COLO668 (cell line): ENCODE measurements around the gene NECAB2.

Experiments
- DNase-seq: peaks from one replicate; lab custom pipeline; 2025; ENCODE audit not compliant: unreplicated experiment; lab: John Stamatoyannopoulos, UW

Gene NECAB2

DNA sequence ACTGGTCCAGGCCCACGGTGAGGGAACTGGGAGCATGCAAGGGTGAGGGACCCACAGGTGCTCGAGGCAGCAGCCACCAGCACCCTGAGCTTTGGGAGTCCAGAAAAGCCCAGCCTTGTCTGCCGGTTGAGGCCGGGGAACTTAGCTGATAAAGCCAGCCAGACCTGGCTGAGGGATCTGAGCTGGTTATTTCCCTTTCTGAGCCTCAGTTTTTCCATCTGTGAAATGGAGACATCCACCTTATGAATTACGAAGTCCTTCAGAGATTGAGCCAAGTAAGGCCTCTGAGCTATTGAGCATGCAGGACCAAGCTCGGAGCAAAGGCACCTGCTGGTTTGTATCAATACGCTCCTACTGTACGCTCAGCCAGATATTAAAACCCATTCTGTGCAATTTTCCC, 13.8 kb downstream of the NECAB2 start:
- no peak for DNase-seq

DNA sequence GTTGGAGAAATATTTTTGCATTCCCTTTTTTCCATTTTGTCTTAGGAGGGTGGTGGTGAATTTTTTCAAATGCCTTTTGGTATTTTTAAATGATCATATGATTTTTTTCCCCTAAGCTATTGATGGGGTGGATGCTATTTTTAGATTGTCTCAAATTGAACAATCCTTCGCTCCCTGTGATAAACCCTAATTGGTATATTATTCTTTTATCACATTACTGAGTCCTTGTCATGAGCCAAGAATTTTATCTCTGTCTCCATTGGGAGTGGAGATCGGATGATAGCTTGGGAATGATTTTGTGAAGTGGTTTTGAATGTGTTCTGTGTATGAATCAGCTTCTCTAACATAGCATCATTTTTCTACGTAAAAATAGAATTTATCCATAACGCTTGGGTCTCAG, 15.4 kb downstream of the NECAB2 start:
- DNase-seq = no peak

DNA sequence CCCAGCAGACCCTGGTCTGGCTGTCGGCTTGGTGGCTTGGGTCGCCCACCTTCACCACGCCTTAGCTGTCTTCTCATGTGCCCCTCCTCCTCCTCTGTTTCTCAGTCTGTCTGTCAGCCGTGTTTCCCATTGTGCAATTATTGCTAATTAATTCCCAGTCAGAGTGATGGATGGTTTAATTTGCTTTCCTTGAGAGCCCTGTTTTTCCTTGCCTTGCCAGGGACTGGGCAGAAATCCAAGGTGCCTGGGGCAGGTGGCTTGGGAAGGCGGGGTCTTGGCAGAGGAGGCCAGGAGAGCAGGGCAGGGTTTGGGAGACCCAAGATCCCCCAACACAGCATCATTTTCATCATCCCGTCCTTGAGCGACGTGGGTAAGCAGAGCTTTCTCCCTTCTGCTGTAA, 21.3 kb downstream of the NECAB2 start:
- DNase-seq = no peak

DNA sequence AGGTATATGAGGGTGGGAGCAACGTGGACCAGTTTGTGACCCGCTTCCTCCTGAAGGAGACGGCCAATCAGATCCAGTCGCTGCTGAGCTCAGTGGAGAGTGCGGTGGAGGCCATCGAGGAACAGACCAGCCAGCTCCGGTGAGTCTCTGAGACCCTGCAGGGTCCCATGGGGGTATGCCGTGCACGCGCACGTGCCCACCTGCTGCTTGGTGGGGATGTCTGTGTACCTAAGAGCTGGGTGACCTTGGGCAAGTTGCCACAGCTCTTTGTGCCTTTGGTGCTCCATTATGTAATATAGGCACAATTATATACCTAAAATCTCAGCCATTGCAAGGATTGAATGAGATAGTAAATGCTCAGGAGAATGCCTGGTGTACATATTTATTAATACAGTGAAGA, 22.4 kb downstream of the NECAB2 start:
- DNase-seq = no peak

DNA sequence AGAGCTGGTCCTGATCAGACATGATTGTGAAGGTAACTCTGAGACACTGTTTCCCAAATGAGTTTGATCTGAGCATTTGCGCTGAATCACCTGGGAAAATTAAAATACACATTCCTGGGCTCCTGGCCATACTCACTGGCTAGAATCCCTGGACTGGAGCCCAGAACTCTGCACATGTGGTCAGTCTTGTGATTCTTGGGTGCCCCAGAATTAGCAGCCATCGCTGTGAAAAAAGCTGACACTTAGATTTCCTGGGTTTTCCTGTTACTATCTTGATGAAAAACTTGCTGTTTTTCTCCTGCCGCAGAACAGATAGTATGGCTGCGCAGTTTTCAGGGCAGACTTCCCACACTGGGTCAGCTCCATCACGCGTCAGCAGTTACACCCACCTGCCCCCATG, 24.6 kb downstream of the NECAB2 start:
- no peak for DNase-seq

DNA sequence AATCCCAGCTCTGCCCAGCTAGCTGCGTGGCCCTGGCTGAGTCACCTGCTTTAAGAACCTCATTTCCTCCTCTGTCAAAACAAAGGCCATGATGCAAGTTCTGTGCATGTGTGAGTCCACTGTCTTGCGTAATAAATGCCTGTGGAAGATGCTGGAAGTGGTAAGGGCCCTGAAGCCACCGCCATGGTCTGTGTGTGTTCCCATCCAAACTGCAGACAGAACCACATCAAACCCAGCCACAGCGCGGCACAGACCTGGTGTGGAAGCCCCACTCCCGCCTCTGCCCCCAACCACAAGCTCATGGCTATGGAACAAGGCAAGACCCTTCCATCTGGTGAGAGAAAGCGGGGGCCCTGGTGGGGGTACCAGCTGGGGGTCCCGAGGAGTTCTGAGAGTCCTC, 26.0 kb downstream of the NECAB2 start:
- no peak for DNase-seq

DNA sequence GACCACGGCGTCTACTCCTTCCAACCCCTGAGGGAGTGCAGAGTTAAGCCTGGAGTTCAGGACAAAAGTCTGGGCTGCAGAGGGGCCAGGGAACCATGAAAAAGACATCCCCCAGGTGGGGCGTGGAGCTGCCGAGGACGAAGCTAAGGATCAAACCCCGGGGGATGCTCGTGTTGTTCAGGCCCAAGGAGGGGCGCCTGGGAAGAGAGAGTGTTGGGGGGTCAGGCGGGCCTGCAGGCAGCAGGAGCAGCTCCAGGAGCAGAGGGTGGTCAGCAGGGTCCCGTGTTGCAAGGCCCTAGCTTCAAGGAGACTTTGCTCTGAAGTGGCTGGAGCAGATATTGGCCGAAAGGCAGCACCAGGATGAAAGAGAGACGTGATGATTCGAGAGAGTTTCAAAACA, 26.7 kb downstream of the NECAB2 start:
- DNase-seq = no peak

DNA sequence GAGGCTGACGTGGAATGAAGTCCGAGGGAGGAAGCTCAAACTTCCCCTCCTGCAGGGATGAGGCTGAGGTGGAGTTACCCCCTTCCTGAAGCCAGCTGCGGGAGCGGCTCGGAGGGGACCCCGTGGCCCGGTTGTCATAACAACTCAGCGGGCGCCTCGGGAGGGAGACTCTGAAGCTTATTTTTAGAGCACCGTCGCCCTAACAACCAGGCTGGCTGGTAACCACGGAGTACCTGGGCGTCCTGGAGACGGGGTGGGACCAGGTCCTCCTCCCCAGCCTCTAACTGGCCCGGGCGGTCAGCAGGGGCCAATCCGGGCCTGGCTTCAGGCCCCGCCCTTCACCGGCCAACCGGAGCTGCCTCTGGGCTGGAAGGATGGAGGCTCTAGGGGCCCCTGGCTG, 27.7 kb downstream of the NECAB2 start:
- DNase-seq = peak; percentile 48

DNA sequence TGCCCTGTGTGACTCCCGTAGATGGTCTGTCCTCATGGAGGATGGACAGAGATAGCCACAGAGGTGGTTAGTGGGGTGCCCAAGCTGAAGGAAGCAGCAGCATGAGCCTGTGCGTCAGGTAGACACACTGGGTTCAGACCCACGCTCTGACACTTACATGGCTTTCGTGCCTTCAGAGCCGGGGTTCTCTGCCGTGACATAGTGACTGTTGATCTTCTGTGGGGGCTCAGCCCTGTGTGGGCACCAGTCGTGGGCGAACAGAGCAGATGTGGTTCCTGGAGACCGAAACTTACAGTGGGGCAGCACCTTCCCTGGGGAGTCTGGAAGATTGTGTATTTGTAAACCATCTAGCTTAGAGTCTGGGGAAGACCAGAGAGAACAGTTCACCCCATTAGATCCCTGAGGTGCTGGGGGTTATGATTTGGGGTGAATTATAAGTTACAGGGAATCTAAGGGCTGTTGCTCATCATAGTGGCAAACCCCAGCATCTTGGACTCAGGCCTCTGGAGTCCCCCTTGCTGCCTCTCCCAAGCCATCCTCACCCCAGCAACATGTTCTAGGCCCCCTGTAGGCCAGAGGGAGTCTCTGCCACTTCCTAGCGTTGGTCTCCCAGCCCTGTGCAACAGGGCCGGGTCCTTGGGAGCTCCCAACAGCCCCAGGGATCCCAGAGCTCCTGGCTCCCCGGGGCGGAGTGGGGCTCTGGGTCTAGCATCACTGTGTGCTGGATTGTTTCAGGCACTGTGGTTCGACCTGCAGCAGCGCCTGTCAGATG, 28.6 kb downstream of the NECAB2 start:
- DNase-seq = no peak

DNA sequence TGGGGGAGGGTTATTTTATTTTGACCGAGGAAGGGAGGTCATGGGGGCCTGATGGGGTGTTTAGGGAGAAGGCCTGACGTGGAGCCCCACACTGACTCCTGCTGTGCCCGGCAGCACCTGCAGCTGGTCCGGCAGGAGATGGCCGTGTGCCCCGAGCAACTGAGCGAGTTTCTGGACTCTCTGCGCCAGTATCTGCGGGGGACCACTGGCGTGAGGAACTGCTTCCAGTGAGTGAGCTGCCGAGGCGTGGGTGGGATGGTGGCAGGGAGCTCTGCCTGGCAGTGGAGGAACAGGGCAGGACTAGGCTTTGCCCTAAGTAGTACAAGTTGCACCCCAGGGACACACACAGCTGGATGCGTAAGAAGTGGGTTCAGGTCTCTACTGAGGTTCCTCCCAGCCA, 30.0 kb downstream of the NECAB2 start:
- no peak for DNase-seq

DNA sequence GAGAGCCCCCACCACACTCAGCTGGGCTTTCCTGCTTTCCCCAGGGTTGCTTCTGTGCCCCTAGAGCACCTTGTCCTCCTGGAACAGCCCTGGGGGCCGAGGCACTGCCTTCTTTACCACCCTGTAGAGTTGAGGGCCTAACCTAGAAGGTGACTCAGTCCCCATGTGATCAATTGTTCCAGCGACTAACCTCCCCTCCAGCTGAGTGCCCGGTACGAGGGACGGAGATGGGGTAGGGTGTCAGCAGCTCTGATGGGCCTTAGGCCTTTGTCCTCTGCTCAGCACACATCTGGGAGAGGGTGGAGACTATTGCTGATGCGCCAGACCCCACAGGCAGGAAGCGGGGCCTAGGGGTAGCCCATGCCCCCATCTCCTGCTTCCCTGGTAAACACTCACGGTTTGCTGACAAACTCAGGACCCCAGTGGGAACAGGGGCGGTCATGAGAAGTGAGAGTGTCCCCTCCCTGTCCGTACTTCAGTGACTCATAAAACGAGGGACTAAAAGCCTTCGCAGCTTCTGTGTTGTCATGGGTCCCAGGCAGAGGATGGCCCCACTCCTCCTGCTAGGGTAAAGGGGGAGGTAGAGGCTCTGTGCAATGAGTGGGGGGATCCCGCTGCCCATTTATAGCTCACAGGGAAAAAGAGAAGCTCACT, 33.1 kb downstream of the NECAB2 start:
- DNase-seq = no peak

DNA sequence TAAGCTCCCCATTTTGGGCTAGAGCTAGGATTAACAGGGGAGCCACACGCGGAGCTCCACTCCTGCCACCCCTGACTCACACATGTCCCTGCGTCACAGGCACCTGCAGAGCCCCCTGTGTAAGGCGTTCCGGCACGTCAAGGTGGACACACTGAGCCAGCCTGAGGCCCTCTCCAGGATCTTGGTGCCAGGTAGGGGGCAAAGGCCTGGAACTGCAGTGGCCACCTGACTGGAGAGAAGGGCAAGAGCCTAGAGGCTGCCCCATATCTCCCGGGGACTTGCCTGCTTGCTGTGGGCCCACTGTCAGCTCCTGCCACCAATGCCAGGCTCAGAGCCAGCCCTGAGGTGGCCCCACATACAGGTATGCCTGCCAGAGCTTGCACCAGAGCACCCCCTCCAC, 33.7 kb downstream of the NECAB2 start:
- no peak for DNase-seq

DNA sequence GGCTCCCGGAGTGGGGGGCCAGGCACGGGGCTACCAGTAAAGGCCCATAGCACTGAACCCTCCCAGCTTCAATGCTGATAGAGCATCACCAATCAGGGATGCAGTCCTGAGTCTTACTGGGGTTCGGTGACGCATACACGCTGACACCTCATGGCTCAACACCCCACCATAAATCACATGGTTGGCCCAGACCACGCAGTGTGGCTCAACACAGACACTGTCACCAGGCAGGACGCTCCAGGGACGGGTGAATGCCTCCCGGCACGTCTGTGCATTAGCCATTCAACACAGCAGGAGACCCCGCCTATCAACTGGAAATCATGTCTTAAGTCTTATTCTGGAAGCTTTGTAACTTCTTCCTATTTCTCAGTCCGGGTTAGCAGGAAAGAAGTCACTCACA, 35.0 kb downstream of the NECAB2 start:
- no peak for DNase-seq

DNA sequence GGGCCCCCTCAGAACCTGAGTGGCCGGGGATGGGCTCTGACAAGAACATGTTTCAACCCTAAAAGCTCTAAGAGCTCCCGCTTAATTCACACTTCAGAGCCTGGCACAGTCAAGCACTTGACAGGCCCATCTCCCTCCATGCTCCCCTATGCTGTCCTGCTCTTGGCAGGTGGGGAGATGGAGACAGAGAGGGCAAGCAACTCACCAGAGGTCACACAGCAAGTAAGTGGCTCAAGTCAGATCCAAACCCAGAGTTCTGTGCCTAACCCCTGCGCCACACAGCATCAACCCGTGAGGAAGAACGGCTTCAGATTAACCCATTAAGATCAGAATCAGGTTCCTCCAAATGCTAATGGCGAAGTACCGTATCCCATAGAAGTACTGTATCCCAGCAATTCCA, 36.4 kb downstream of the NECAB2 start:
- no peak for DNase-seq

DNA sequence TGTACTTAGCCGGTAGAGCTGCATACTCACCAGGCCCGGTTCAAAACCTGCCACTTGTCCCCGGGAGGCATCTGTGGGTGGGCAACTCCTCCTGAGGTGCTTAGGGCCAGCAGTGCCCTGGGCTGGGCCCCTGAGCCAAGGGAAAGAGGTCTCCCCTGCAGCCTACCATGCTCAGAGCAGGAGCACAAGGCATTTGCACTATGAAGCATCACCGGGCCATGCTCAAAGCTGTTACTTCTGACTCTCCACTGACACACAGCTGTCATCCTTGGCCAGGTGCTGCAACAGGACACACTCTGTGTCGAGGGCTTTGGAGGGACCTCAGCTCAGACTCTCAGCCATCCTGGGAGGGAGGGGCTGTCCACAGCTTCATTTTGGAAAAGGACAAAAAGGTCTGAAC, 37.3 kb downstream of the NECAB2 start:
- DNase-seq = no peak

DNA sequence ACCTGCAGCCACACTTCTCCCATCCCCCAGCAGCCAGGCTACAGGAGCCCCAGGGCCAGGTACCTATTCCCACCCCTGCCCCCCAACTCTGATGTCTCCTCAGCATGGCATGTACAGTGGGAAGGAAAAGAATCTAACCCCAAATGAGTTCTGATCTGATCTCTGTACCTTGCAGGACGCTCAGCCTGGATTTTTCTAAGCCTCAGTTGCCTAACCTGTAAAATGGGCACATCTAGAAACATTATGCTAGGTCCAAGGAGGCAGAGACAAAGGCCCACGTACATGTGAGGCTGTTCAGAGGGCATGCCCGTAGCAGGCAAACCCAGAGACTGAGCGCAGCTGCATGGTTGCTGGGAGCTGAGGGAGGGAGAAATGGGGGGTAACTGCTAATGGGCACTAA, 39.5 kb downstream of the NECAB2 start:
- no peak for DNase-seq

DNA sequence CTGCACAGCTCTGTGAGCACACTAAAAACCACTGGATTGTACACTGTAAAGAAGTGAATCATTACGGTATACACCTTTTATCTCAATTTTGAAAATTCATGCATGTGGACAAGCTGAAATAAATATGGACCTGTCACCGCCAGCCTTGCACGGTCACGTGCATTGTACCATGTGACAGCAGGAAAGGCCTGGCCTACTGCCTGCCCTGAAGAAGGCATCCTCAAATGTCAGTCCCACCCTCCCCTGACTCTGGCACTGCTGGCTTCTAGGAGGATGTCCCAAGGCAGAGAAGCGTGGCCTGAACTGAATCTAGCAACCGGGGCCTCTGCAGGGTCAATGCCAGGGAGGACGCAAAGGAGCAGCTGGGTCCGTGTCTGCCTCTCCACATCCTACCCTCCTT, 39.9 kb downstream of the NECAB2 start:
- DNase-seq = no peak

DNA sequence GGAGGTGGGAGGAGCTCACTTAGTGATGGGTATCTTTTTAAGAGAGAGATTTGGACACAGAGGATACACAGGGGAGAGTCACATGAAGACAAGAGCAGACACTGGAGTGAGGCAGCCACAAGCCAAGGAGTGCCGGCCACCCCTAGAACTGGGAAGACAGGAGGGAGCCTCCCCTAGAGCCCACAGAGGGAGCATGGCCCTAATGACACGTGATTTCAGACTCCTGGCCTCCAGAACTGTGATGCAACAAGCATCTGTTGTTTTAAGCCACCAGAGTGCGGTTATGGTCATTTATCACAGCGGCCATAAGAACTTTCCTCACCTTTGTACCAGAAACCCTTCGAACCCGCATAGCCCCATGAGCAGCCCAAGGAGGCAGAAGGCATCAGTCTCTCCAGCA, 41.2 kb downstream of the NECAB2 start:
- no peak for DNase-seq

DNA sequence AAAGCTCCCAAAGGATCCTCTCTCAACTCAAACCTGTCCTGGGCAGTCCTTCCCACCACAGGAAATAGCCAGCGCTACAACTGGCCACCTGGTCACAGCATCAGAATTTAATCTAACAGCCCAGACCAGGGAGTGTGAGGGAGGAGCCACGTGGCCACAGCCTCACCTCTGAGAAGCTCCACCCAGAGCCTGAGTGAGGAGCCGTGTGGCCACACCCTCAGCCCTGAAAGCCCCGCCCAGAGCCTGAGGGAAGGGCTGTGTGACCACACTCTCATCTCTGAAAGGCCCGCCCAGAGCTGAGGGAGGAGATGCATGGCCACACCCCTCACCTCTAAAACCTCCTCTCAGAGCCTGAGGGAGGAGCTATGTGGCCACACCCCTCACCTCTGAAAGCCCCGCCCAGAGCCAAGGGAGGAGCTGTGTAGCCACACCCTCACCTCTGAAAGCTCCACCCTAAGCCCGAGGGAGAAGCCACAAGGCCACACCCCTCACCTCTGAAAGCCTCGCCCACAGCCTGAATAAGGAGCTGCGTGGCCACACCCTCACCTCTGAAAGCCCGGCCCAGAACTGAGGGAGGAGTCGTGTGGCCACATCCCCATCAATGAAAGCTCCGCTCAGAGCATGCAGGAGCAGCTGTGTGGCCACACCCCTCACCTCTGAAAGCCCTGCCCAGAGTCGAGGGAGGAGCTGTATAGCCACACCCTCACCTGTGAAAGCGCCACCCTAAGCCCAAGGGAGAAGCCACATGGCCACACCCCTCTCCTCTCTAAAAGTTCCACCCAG, 45.9 kb downstream of the NECAB2 start:
- peak; percentile 80 for DNase-seq

DNA sequence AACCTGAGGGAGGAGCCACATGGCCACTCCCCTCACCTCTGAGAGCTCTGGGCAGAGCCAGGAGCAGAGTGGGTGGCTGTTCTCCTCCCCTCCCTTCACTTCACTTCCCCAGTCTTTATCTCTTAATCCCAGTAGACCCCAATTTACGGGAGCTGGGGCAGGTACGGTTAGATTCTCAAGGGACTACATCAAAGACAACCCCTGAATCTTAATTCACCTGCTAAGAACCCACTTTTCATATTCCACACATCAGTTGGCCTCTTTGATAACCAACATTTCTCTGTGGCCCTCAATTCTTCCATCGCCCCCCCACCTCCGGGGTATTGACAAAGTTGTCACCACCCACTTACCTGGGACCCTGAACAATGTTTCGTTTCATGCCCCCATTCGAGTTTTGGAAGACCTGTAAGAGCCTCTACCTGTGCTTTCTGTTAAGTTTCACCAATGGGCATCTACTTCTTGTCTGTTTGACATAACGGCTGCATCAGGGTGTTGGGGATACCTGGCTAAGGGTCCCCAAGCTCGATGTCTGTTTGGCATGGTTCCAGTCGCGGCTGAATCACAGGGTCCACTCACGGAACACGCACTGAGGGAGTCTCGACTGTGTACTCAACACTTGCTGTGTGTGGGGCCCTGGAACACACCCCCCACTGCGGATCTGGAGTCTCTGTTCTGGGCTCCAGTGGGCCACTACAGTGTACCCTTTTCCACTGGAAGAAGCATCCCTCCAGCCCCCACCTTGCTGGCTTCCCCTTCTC, 46.7 kb downstream of the NECAB2 start:
- no peak for DNase-seq

DNA sequence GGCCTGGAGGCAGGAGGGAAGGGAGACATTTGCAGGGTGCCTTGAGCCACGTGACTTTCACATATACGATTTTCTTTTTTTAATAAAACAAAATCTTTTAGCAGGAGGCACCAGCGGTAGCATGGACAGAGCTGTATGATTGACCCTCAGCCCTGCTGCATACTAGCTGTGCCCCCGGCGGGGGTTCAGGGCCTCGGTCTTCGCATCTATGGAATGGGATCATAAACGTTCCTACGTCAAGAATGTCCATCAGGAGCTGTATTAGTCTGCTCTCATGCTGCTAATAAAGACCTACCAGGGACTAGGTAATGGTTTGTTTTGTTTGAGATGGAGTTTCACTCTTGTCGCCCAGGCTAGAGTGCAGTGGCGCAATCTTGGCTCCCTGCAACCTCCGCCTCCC, 47.4 kb downstream of the NECAB2 start:
- DNase-seq = no peak
